Vagina (tissue), 2 donors: ENCODE results near the gene CPNE7. TPM values are rescaled to one million over a fixed set of nuclear protein-coding genes. Genes with fewer than 3 reads are reported as not detected.

Experiments used
- DNase-seq, 2 donors: peaks; one replicate each; pipeline ENCODE4 v3.0.0-alpha.2; 2017; ENCODE audit errors: extremely low spot score in 2 of 2
- H3K27ac ChIP-seq: fragments of 200-600 bp; sonication (generic); one replicate; pipeline ENCODE4 v1.5.1; 2019
- H3K27me3 ChIP-seq: fragments of 200-600 bp; sonication (generic); one replicate; pipeline ENCODE4 v1.5.1; 2019
- H3K36me3 ChIP-seq, 2 donors: fragments of 200-600 bp; sonication (generic); one replicate each; pipeline ENCODE4 v1.5.1; 2017 to 2019
- H3K4me1 ChIP-seq: fragments of 200-600 bp; sonication (generic); one replicate; pipeline ENCODE4 v1.5.1; 2019
- H3K4me3 ChIP-seq, 2 donors: fragments of 200-600 bp; sonication (generic); 1 replicate in 1 of 2; 2 replicates in 1 of 2; pipeline ENCODE4 v1.5.1; 2016 to 2019
- H3K9me3 ChIP-seq: fragments of 200-600 bp; sonication (generic); one replicate; pipeline ENCODE4 v1.5.1; 2019
- POLR2A ChIP-seq, 2 donors: fragments of 450-650 bp; IDR thresholded peaks; one replicate each; pipeline ENCODE4 v1.6.1; 2017; ENCODE audit warnings: antibody characterized with exemption in 2 of 2, mild to moderate bottlenecking in 2 of 2, moderate library complexity in 2 of 2
- POLR2AphosphoS5 ChIP-seq, 2 donors: sonication (generic); formaldehyde crosslinking; IDR thresholded peaks; one replicate each; pipeline ENCODE4 v1.9.0; 2017; ENCODE audit warnings: antibody characterized with exemption in 2 of 2, mild to moderate bottlenecking in 2 of 2, low read depth in 1 of 2; ENCODE audit not compliant: insufficient read depth in 1 of 2
- intact Hi-C: fragments of 100-400 bp; cut with DNase I; formaldehyde crosslinking; loops from one replicate; pipeline ENCODE4 v1.15.1; 2023
- total RNA-seq: library from RNA; depleted of rRNA; stranded (reverse); fragments of >200 nt; gene quantifications from one replicate; pipeline ENCODE4 v1.2.3, GENCODE V29; 2016
- TF ChIP-seq, protein P1 (sequence below), 3 experiments: fragments of 450-650 bp in 2 of 3; fragments of 200-600 bp in 1 of 3; sonication (generic) in 1 of 3; IDR thresholded peaks; one replicate each; pipeline ENCODE4 v1.5.1; 2017 to 2019; ENCODE audit warnings: antibody characterized with exemption in 3 of 3, mild to moderate bottlenecking in 2 of 3, moderate library complexity in 2 of 3

Gene CPNE7
- total RNA-seq, 1 donor from 2014 or later, result 4.9 TPM

DNA sequence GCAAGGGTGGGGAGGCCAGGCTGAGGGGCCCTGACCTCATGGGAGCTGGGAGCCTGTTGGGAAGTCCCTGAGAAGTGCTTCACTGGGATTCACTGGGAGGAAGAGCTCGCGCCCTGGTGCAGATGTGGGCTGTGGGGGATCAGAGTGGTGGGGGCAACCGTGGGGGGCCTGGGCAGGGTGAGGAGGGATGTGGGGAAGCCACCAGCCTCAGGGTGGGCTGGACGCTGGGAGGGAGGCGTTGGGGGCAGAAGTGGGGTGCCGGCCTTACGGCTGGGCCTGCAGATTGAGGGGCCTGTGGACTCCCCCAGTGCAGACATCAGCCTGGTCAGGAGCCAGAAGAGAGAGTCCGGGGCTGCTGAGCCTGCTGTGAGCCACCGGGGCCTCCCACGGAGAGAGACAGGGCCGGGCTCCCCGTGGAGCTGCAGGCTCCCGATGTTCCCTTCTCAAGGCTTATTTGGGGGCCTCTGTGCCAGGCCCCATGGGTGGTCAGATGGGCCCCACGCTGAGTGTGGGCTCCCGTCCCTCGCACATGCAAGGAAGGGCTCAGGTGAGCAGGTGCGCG, 45.7 kb downstream of the CPNE7 start:
- H3K27ac ChIP-seq, result no peak overlapping the region
- H3K9me3 ChIP-seq, result no peaks in the 10 kb centered on the region
- TF ChIP-seq POLR2A (IDR thresholded peaks at IDR 0.05), result no peak
- TF ChIP-seq, protein P1, sequence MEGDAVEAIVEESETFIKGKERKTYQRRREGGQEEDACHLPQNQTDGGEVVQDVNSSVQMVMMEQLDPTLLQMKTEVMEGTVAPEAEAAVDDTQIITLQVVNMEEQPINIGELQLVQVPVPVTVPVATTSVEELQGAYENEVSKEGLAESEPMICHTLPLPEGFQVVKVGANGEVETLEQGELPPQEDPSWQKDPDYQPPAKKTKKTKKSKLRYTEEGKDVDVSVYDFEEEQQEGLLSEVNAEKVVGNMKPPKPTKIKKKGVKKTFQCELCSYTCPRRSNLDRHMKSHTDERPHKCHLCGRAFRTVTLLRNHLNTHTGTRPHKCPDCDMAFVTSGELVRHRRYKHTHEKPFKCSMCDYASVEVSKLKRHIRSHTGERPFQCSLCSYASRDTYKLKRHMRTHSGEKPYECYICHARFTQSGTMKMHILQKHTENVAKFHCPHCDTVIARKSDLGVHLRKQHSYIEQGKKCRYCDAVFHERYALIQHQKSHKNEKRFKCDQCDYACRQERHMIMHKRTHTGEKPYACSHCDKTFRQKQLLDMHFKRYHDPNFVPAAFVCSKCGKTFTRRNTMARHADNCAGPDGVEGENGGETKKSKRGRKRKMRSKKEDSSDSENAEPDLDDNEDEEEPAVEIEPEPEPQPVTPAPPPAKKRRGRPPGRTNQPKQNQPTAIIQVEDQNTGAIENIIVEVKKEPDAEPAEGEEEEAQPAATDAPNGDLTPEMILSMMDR (IDR thresholded peaks at IDR 0.05), result no peak
- no peak for TF ChIP-seq POLR2AphosphoS5 (IDR thresholded peaks at IDR 0.05; ENCODE audit: insufficient read depth in 1 of 2, low read depth in 1 of 2)
- intact Hi-C loops, result no loop called here
- H3K4me3 ChIP-seq, result no peak overlapping the region
- no peaks in the 10 kb centered on the region for H3K36me3 ChIP-seq
- DNase-seq, result no peak
- H3K4me1 ChIP-seq, result no peaks in the 10 kb centered on the region
- H3K27me3 ChIP-seq, result no peaks in the 10 kb centered on the region

DNA sequence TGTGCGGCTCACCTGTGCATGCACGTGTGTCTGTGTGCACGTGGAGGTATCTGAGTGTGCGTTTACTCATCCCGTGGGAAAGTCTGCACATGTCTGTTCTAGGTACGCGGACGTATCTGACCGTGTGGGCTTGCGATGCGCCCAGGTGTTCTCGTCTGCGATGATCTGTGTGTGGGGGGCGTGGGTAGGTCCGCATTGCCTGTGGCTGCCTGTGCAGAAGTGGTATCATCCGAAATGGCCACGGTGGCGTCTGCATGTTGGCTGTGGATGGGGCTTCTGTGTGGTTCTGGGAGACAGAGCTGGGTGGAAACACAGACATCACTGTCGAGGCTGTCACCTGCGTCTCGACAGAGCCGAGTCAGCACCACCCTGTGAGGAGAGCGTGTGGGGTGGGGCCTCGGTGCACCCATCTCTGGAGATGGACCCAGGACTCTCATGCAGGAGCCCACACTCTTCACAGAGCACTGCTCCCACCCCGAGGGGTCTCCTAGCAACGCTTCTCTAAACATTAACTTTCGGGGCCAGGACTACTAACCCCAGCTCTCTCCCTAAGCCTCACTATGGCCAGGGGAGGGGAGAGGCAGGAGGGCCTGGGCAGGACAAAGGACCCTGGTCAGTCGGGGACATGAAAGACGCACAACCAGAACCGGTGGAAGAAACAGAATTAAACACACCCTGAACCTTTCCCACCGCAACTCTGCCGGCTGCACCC, 46.3 kb downstream of the CPNE7 start:
- no peaks in the 10 kb centered on the region for H3K27me3 ChIP-seq

DNA sequence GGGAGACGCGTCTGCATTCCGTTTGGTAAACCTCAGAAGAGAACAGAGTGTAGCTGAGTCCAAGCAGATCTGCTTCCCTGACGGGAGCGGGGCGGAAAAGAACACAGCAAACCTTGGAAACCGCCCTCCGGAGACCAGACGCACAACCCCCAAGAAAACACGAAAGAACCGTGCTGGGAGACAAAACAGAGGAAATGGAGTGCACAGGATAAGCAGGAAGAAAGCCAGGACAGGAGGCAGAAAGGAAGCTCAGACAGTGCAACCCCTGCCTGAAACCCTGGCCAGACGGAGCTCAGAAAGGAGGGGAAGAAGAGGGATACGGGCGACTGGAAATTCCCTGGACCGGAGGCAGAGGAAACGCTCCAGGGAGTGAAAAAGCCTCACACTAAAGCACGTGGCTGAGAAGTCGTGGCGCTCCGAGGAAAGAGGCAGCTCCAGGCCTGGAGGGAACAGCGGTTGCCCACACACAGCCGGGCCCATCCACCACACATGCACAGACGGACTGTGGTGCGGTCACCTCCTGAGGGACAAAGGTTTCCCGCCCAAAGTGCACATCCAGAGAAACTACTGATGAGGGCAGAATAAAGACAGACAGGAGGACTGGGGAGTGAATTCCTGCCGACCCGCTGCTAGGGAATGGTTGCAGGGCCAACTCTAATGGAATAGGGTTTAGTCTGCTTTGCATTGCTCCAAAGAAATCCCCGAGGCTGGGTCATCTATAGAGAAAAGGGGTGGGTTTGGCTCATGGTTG, 48.1 kb downstream of the CPNE7 start:
- no peaks in the 10 kb centered on the region for H3K4me1 ChIP-seq
- no peaks in the 10 kb centered on the region for H3K9me3 ChIP-seq
- no peak overlapping the region for H3K4me3 ChIP-seq
- intact Hi-C loops, result no loop called here
- no peaks in the 10 kb centered on the region for H3K27me3 ChIP-seq
- TF ChIP-seq, protein P1 (IDR thresholded peaks at IDR 0.05), result no peak
- TF ChIP-seq POLR2AphosphoS5 (IDR thresholded peaks at IDR 0.05; ENCODE audit: insufficient read depth in 1 of 2, low read depth in 1 of 2), result no peak
- TF ChIP-seq POLR2A (IDR thresholded peaks at IDR 0.05), result no peak
- DNase-seq, result no peak
- H3K27ac ChIP-seq, result peak overlapping the region; percentile 4
- no peaks in the 10 kb centered on the region for H3K36me3 ChIP-seq

More for the DNA sequence above, 46.3 kb downstream of the CPNE7 start:
- Histone ChIP-seq H3K4me1 (no peaks in the 10 kb centered on the region), H3K9me3 (no peaks in the 10 kb centered on the region), H3K27ac (no peak overlapping the region), H3K36me3 (no peaks in the 10 kb centered on the region), H3K4me3 (no peak overlapping the region)
- no peak for DNase-seq
- intact Hi-C loops, result no loop called here
- no peak for TF ChIP-seq POLR2A (IDR thresholded peaks at IDR 0.05)

DNA sequence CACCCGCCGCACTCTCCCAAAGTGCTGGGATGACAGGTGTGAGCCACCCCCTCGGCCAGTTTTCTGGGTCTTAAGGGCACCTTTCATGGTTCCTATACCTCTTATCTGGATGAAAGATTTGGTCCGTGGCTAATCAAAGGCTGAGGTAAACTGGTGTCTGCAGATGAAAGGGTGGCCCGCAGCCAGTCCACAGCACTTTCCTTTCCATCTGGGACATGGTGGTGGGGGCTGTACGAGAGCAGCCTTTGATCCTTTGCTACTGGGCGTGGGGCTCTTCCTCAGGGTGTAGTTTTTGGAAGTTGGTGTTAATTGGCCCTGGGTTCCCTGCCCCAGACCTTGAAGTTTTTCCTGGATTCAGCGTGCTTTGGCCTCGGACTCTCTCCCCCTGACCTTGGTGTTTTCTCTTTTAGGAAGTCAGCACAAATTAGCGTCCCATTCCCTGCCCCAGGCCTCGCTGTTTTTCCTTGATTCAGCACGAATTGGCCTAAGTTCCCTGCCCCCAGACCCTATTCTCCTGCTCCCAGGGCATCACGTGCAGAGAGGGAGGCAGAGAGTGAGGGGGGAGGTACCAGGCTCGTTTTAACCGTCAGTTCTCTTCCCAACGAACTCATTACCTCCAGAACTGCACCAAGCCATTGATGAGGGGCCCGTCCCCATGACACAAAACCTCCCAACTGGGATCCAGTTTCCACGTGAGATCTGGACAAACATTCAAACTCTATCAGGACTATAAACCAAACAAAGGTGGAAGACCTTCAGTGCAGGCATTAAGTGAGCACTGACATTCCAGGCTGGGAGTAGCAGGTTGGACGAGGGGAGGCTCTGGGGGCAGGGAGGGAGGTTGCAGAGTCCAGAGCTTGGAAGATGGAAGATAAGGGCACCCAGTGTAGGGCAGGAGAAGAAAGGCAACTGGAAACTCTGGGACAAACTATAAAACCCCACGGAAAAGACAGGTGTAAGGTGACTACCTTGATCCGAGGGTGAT, 49.5 kb downstream of the CPNE7 start:
- Histone ChIP-seq H3K4me1 (no peaks in the 10 kb centered on the region), H3K9me3 (no peaks in the 10 kb centered on the region), H3K27me3 (no peaks in the 10 kb centered on the region), H3K36me3 (no peaks in the 10 kb centered on the region), H3K27ac (no peak overlapping the region), H3K4me3 (no peak overlapping the region)
- TF ChIP-seq POLR2AphosphoS5 (IDR thresholded peaks at IDR 0.05; ENCODE audit: insufficient read depth in 1 of 2, low read depth in 1 of 2), result no peak
- intact Hi-C loops, result no loop called here
- DNase-seq, result no peak

DNA sequence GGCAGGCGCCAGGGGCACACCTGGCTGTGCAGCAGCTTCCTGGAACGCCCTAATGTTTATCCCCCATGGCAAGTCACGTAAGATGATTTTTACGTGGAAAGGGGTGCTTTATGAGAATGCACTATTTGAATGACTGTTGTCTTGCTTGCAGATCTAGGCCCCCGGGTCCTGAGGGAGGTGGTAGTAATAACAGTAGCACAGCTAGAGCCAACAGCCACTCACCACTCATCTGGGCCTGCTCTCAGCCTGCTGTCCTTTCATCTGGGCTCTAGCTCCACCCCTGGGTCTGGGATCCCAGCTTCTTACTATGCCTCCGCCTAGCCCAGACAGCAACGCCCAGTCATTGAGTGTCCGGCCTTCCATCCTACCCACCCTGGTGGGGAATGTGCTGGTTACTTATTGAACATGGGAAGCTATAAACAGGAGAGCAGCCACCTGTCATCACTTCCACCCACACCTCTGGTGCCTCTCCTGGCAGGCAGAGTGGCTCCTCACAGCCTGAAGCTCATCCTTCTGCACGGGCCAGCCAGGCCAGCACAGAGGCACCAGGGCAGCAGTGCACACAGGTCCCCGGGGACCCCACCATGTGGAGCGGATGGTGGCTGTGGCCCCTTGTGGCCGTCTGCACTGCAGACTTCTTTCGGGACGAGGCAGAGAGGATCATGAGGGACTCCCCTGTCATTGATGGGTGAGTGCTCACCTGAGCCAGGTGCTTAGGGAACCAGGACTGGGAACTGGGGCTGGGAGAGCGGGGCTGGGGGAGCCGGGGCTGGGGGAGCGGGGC, 54.5 kb downstream of the CPNE7 start:
- no peak overlapping the region for H3K27ac ChIP-seq
- TF ChIP-seq, protein P1 (IDR thresholded peaks at IDR 0.05), result no peak
- no peak for DNase-seq
- no peaks in the 10 kb centered on the region for H3K36me3 ChIP-seq
- no peaks in the 10 kb centered on the region for H3K9me3 ChIP-seq
- H3K4me1 ChIP-seq, result no peaks in the 10 kb centered on the region
- no peaks in the 10 kb centered on the region for H3K27me3 ChIP-seq
- H3K4me3 ChIP-seq, result no peak overlapping the region
- intact Hi-C loops, result no loop called here
